Natural killer cell treated with Interleukin-12 subunit alpha and Interleukin-12 subunit beta and Interleukin-15 and Interleukin-18, amount 100 ng/mL, for 72 hours (primary cell): ENCODE measurements around the gene TSLP. TPM values are rescaled to one million over a fixed set of nuclear protein-coding genes. Genes with fewer than 3 reads are reported as not detected.
A peak's percentile ranks its signal among the peaks of the same experiment; 100 is the strongest.

Source experiments
- ATAC-seq, 2 donors: fragments of 150-1000 bp; cut with Tn5 transposase in 1 of 2; sonication (Bioruptor Pico), chemical (Tn5 transposase) in 1 of 2; 2 replicates each; pipeline ENCODE4 v1.10.0; 2021
- DNase-seq: peaks from one replicate; pipeline ENCODE4 v3.0.0; 2022; ENCODE audit warnings: low spot score
- H3K27ac Mint-ChIP-seq, 2 donors: 1 replicate in 1 of 2; 2 replicates in 1 of 2; pipeline ENCODE4 v1.8.0; 2022; ENCODE audit warnings: mixed read lengths in 2 of 2, mild to moderate bottlenecking in 1 of 2, moderate library complexity in 1 of 2
- H3K27me3 Mint-ChIP-seq, 2 donors: 1 replicate in 1 of 2; 2 replicates in 1 of 2; pipeline ENCODE4 v1.8.0; 2022; ENCODE audit warnings: mixed read lengths in 2 of 2
- H3K36me3 Mint-ChIP-seq: one replicate; pipeline ENCODE4 v1.8.0; 2022; ENCODE audit warnings: mixed read lengths
- H3K4me1 Mint-ChIP-seq, 2 donors: 1 replicate in 1 of 2; 2 replicates in 1 of 2; pipeline ENCODE4 v1.8.0; 2022; ENCODE audit warnings: low read depth in 2 of 2, mixed read lengths in 2 of 2, mild to moderate bottlenecking in 1 of 2
- H3K4me3 Mint-ChIP-seq: one replicate; pipeline ENCODE4 v1.8.0; 2022; ENCODE audit warnings: mixed read lengths
- H3K9me3 Mint-ChIP-seq: 2 replicates; pipeline ENCODE4 v1.8.0; 2022; ENCODE audit warnings: mixed read lengths
- total RNA-seq, 2 donors: library from RNA; stranded (reverse); gene quantifications; one replicate each; pipeline ENCODE4 v1.2.3, GENCODE V29; 2022

The TSLP gene
- total RNA-seq, 2 donors from 2014 or later: not detected

- peak overlapping the region; percentile 26 for H3K4me3 Mint-ChIP-seq
- H3K4me1 Mint-ChIP-seq: peaks cover 5 to 7% of the 10 kb centered on the region in 2 donors
- H3K36me3 Mint-ChIP-seq: peaks cover 8% of the 10 kb centered on the region
- DNase-seq (no peak), ATAC-seq (no peak)
- peaks cover 58 to 76% of the 10 kb centered on the region in 2 donors for H3K27me3 Mint-ChIP-seq
- no peaks in the 10 kb centered on the region for H3K9me3 Mint-ChIP-seq
- no peak overlapping the region for H3K27ac Mint-ChIP-seq
These were observed 2.7 kb downstream of the TSLP start for GRCh38 chr5:111074244-111074643.

GRCh38 chr5:111075520-111075919 is 4.0 kb downstream of the TSLP start:
- peaks cover 5% of the 10 kb centered on the region for H3K36me3 Mint-ChIP-seq
- H3K27me3 Mint-ChIP-seq: peaks cover 53 to 76% of the 10 kb centered on the region in 2 donors
- no peak overlapping the region for H3K4me3 Mint-ChIP-seq
- H3K9me3 Mint-ChIP-seq: no peaks in the 10 kb centered on the region
- DNase-seq (no peak), ATAC-seq (no peak)
- H3K4me1 Mint-ChIP-seq: peaks cover 5 to 7% of the 10 kb centered on the region in 2 donors
- no peak overlapping the region for H3K27ac Mint-ChIP-seq

- DNase-seq (no peak), ATAC-seq (no peak)
- H3K4me1 Mint-ChIP-seq: peaks cover 5 to 7% of the 10 kb centered on the region in 2 donors
- H3K36me3 Mint-ChIP-seq: peaks cover 5% of the 10 kb centered on the region
- H3K27ac Mint-ChIP-seq: no peak overlapping the region
- H3K4me3 Mint-ChIP-seq: no peak overlapping the region
- peaks cover 53 to 73% of the 10 kb centered on the region in 2 donors for H3K27me3 Mint-ChIP-seq
- no peaks in the 10 kb centered on the region for H3K9me3 Mint-ChIP-seq
These were observed 4.6 kb downstream of the TSLP start for GRCh38 chr5:111076091-111076490.

- peaks cover 5 to 7% of the 10 kb centered on the region in 2 donors for H3K4me1 Mint-ChIP-seq
- DNase-seq (no peak), ATAC-seq (no peak)
- peaks cover 5% of the 10 kb centered on the region for H3K36me3 Mint-ChIP-seq
- H3K27ac Mint-ChIP-seq: no peak overlapping the region
- no peaks in the 10 kb centered on the region for H3K9me3 Mint-ChIP-seq
- H3K4me3 Mint-ChIP-seq: no peak overlapping the region
- peaks cover 46 to 73% of the 10 kb centered on the region in 2 donors for H3K27me3 Mint-ChIP-seq
These were observed 6.2 kb downstream of the TSLP start for GRCh38 chr5:111077678-111078077.

- H3K4me3 Mint-ChIP-seq: no peak overlapping the region
- H3K4me1 Mint-ChIP-seq: no peaks in the 10 kb centered on the region
- peaks cover 36 to 56% of the 10 kb centered on the region in 2 donors for H3K27me3 Mint-ChIP-seq
- H3K27ac Mint-ChIP-seq: no peak overlapping the region
- H3K36me3 Mint-ChIP-seq: no peaks in the 10 kb centered on the region
- DNase-seq (no peak), ATAC-seq (no peak)
- no peaks in the 10 kb centered on the region for H3K9me3 Mint-ChIP-seq
These were observed 8.3 kb downstream of the TSLP start for GRCh38 chr5:111079846-111080245.

- ATAC-seq (no peak), DNase-seq (no peak)
- Mint-ChIP-seq H3K27ac (no peak overlapping the region), H3K9me3 (no peaks in the 10 kb centered on the region), H3K4me3 (no peak overlapping the region), H3K27me3 (peaks cover 24 to 36% of the 10 kb centered on the region in 2 donors), H3K4me1 (no peaks in the 10 kb centered on the region), H3K36me3 (no peaks in the 10 kb centered on the region)
These were observed 11.8 kb downstream of the TSLP start for GRCh38 chr5:111083323-111083722.

GRCh38 chr5:111092062-111092853 is 20.7 kb downstream of the TSLP start, which contains the start of gene WDR36:
WDR36 (plus strand) TSS chr5:111092348; CDS start chr5:111092457, 109 bp downstream.
- peaks cover 5% of the 10 kb centered on the region for H3K36me3 Mint-ChIP-seq
- H3K4me1 Mint-ChIP-seq: peaks cover 17 to 30% of the 10 kb centered on the region in 2 donors
- peaks cover 7 to 14% of the 10 kb centered on the region in 2 donors for H3K27me3 Mint-ChIP-seq
- ATAC-seq: peak; percentile 99
- H3K27ac Mint-ChIP-seq: peak within 1 kb of the TSS; percentile 77 to 86
- H3K4me3 Mint-ChIP-seq: peak within 1 kb of the TSS; percentile 92
- peaks cover 2% of the 10 kb centered on the region for H3K9me3 Mint-ChIP-seq
- peak; percentile 92 for DNase-seq

GRCh38 chr5:111095982-111096381 is 24.5 kb downstream of the TSLP start:
- Mint-ChIP-seq H3K36me3 (peaks cover 11% of the 10 kb centered on the region), H3K4me3 (no peak overlapping the region), H3K4me1 (peaks cover 23 to 38% of the 10 kb centered on the region in 2 donors), H3K9me3 (peaks cover 2% of the 10 kb centered on the region), H3K27me3 (peaks cover 2 to 4% of the 10 kb centered on the region in 2 donors), H3K27ac (no peak overlapping the region)
- DNase-seq: no peak
- ATAC-seq: no peak

- H3K36me3 Mint-ChIP-seq: peaks cover 13% of the 10 kb centered on the region
These were observed 27.7 kb downstream of the TSLP start for GRCh38 chr5:111099058-111099778.

GRCh38 chr5:111106320-111106948 is 34.9 kb downstream of the TSLP start:
- peaks cover 31% of the 10 kb centered on the region for H3K36me3 Mint-ChIP-seq
- H3K4me1 Mint-ChIP-seq: peaks cover 3 to 7% of the 10 kb centered on the region in 2 donors
- H3K27ac Mint-ChIP-seq: no peak overlapping the region
- no peaks in the 10 kb centered on the region for H3K27me3 Mint-ChIP-seq
- DNase-seq (no peak), ATAC-seq (no peak)
- no peaks in the 10 kb centered on the region for H3K9me3 Mint-ChIP-seq
- H3K4me3 Mint-ChIP-seq: no peak overlapping the region

More at GRCh38 chr5:111099058-111099778, 27.7 kb downstream of the TSLP start:
- ATAC-seq: no peak
- Mint-ChIP-seq H3K4me3 (no peak overlapping the region), H3K4me1 (peaks cover 6 to 20% of the 10 kb centered on the region in 2 donors), H3K9me3 (no peaks in the 10 kb centered on the region), H3K27me3 (no peaks in the 10 kb centered on the region), H3K27ac (no peak overlapping the region)
- DNase-seq: no peak

GRCh38 chr5:111107371-111107770 is 35.9 kb downstream of the TSLP start:
- Mint-ChIP-seq H3K4me1 (peaks cover 3 to 7% of the 10 kb centered on the region in 2 donors), H3K27ac (no peak overlapping the region), H3K9me3 (no peaks in the 10 kb centered on the region), H3K4me3 (no peak overlapping the region), H3K36me3 (peaks cover 36% of the 10 kb centered on the region), H3K27me3 (no peaks in the 10 kb centered on the region)
- DNase-seq (no peak), ATAC-seq (no peak)

- no peak for ATAC-seq
- Mint-ChIP-seq H3K36me3 (peaks cover 32% of the 10 kb centered on the region), H3K27me3 (no peaks in the 10 kb centered on the region), H3K27ac (no peak overlapping the region), H3K4me3 (no peak overlapping the region), H3K9me3 (no peaks in the 10 kb centered on the region), H3K4me1 (peaks cover under 1 to 7% of the 10 kb centered on the region in 2 donors)
- DNase-seq: no peak
These were observed 40.4 kb downstream of the TSLP start for GRCh38 chr5:111111956-111112355.

GRCh38 chr5:111113678-111114077 is 42.2 kb downstream of the TSLP start:
- Mint-ChIP-seq H3K4me3 (no peak overlapping the region), H3K4me1 (peaks cover 4% of the 10 kb centered on the region in 2 donors), H3K27me3 (no peaks in the 10 kb centered on the region), H3K36me3 (peaks cover 30% of the 10 kb centered on the region), H3K9me3 (no peaks in the 10 kb centered on the region), H3K27ac (no peak overlapping the region)
- DNase-seq (no peak), ATAC-seq (no peak)
